HepG2 (cell line): ENCODE results near the gene RNF208. TPM values are rescaled to one million over a fixed set of nuclear protein-coding genes. Genes with fewer than 3 reads are reported as not detected.
A peak's percentile ranks its signal among the peaks of the same experiment; 100 is the strongest.

Source experiments
- ATAC-seq: fragments of 200-7000 bp; cut with Tn5 transposase; 3 replicates; pipeline ENCODE4 v1.9.1; 2020; ENCODE audit warnings: mild to moderate bottlenecking, moderate library complexity
- BruUV-seq: library from RNA; stranded (reverse); fragments of 400-500 nt; replicated peaks from 2 replicates; lab custom pipeline; 2021; lab: Mats Ljungman, UMichigan
- CTCF ChIA-PET: fragments of 300-600 bp; formaldehyde crosslinking; extraction: SDS; loops from one replicate; lab custom pipeline; 2021; ENCODE audit warnings: low total read pairs, inconsistent platforms, low intra/inter-chr PET ratio; lab: Yijun Ruan, JAX
- POLR2A ChIA-PET: fragments of 350-600 bp; sonication (Branson Sonifier 250); formaldehyde crosslinking; loops from one replicate; lab custom pipeline; 2020; ENCODE audit warnings: antibody characterized with exemption, inconsistent platforms; lab: Yijun Ruan, JAX
- DNase-seq: peaks from one replicate; pipeline ENCODE4 v3.0.0-alpha.2; 2015; ENCODE audit warnings: low spot score
- FAIRE-seq: peaks from 3 replicates; lab custom pipeline; 2011; peaks lifted over from hg19 to GRCh38; lab: Jason Lieb, UNC
- H2AFZ ChIP-seq: one replicate; pipeline ENCODE4 v1.6.1; 2011; ENCODE audit warnings: low read length, inconsistent platforms
- H3K27ac ChIP-seq: fragments of 300-600 bp; 3 replicates; pipeline ENCODE4 v1.8.0; 2011; ENCODE audit warnings: mixed run types, mild to moderate bottlenecking, mixed read lengths, low read length, inconsistent platforms; ENCODE audit not compliant: insufficient read depth; ENCODE audit errors: extremely low read length
- H3K27me3 ChIP-seq, 2 experiments: fragments of 200-600 bp in 1 of 2; 2 replicates in 1 of 2; 3 replicates in 1 of 2; pipeline versions ENCODE4 v1.6.0 to v1.8.0; 2011; ENCODE audit warnings: low read length in 2 of 2, mild to moderate bottlenecking in 2 of 2, moderate library complexity in 2 of 2, inconsistent platforms in 1 of 2; ENCODE audit not compliant: insufficient read depth in 2 of 2, control insufficient read depth in 1 of 2
- H3K36me3 ChIP-seq, 2 experiments: fragments of 200-600 bp in 1 of 2; replicated peaks in 1 of 2; 2 replicates in 1 of 2; 3 replicates in 1 of 2; pipeline versions ENCODE4 v1.5.1 to v1.8.0; 2011; ENCODE audit warnings: low read length in 2 of 2, inconsistent platforms in 1 of 2; ENCODE audit not compliant: insufficient read depth in 2 of 2, control insufficient read depth in 1 of 2
- H3K4me1 ChIP-seq: 2 replicates; pipeline ENCODE4 v1.5.1; 2012; ENCODE audit warnings: low read length, inconsistent platforms; ENCODE audit not compliant: insufficient read depth
- H3K4me2 ChIP-seq: 2 replicates; pipeline ENCODE4 v1.6.0; 2011; ENCODE audit warnings: low read depth, low read length, inconsistent platforms
- H3K4me3 ChIP-seq, 3 experiments: fragments of 200-600 bp in 1 of 3; sonication (generic), shearing (Covaris generic) in 1 of 3; replicated peaks in 1 of 3; 2 replicates each; pipeline ENCODE4 v1.5.1; 2011 to 2016; ENCODE audit warnings: low read length in 3 of 3, inconsistent platforms in 2 of 3, low read depth in 2 of 3, mild to moderate bottlenecking in 2 of 3, control low read depth in 1 of 3, mixed read lengths in 1 of 3; ENCODE audit not compliant: insufficient read depth in 1 of 3
- H3K79me2 ChIP-seq: one replicate; pipeline ENCODE4 v1.6.1; 2011; ENCODE audit warnings: low read length, inconsistent platforms; ENCODE audit not compliant: insufficient read depth
- H3K9ac ChIP-seq: 2 replicates; pipeline ENCODE4 v1.6.0; 2011; ENCODE audit warnings: mild to moderate bottlenecking, low read depth, low read length, inconsistent platforms; ENCODE audit not compliant: insufficient read depth
- H3K9me3 ChIP-seq: 2 replicates; pipeline ENCODE4 v1.5.1; 2012; ENCODE audit warnings: mild to moderate bottlenecking, low read length
- H4K20me1 ChIP-seq: 2 replicates; pipeline ENCODE4 v1.6.0; 2011; ENCODE audit warnings: inconsistent platforms, mild to moderate bottlenecking, low read length, moderate library complexity; ENCODE audit not compliant: insufficient read depth
- CHD4 ChIP-seq: fragments of 200-600 bp; sonication (generic); IDR thresholded peaks from 2 replicates; pipeline ENCODE4 v1.7.0; 2017; ENCODE audit warnings: mild to moderate bottlenecking, low read length, borderline replicate concordance
- EHMT2 ChIP-seq: fragments of 200-600 bp; sonication (generic); IDR thresholded peaks from 2 replicates; pipeline ENCODE4 v1.7.0; 2017; ENCODE audit warnings: antibody characterized with exemption, low read depth, low read length, borderline replicate concordance
- GABPA ChIP-seq, 2 experiments: IDR thresholded peaks; 2 replicates each; pipeline ENCODE4 v1.6.1; 2011 to 2016; ENCODE audit warnings: low read depth in 2 of 2, low read length in 1 of 2, missing biosample characterization in 1 of 2, missing genetic modification characterization in 1 of 2
- KDM2A ChIP-seq: sonication (generic); formaldehyde crosslinking; IDR thresholded peaks from 2 replicates; pipeline ENCODE4 v1.4.0; 2020; ENCODE audit warnings: low read depth, missing genetic modification reagents, borderline replicate concordance
- MAZ ChIP-seq, 2 experiments: sonication (generic) in 1 of 2; formaldehyde crosslinking in 1 of 2; IDR thresholded peaks; 2 replicates each; pipeline versions ENCODE4 v1.5.0 to v1.6.1; 2012 to 2020; ENCODE audit warnings: low read depth in 2 of 2, mild to moderate bottlenecking in 2 of 2, borderline replicate concordance in 1 of 2, improper control_type of control experiment in 1 of 2, low read length in 1 of 2, missing genetic modification reagents in 1 of 2, moderate library complexity in 1 of 2
- TEAD3 ChIP-seq: optimal IDR thresholded peaks from 2 replicates; pipeline ENCODE3; 2016; ENCODE audit warnings: borderline replicate concordance
- ZGPAT ChIP-seq: IDR thresholded peaks from 2 replicates; pipeline ENCODE4 v1.6.1; 2016; ENCODE audit warnings: mild to moderate bottlenecking
- ZNF501 ChIP-seq: sonication (generic); formaldehyde crosslinking; IDR thresholded peaks from 2 replicates; pipeline ENCODE4 v1.5.1; 2020; ENCODE audit warnings: mild to moderate bottlenecking, moderate library complexity, missing genetic modification reagents
- ZNF552 ChIP-seq: sonication (generic); formaldehyde crosslinking; IDR thresholded peaks from 2 replicates; pipeline ENCODE4 v1.9.0; 2022; ENCODE audit warnings: missing genetic modification reagents, mild to moderate bottlenecking, borderline replicate concordance
- ZNF672 ChIP-seq: sonication (generic); formaldehyde crosslinking; IDR thresholded peaks from 2 replicates; pipeline ENCODE4 v1.8.1; 2022; ENCODE audit warnings: missing genetic modification reagents
- ZNF777 ChIP-seq: sonication (generic); formaldehyde crosslinking; IDR thresholded peaks from 2 replicates; pipeline ENCODE4 v1.4.0; 2020; ENCODE audit warnings: missing genetic modification reagents
- ZNF788 ChIP-seq: sonication (generic); formaldehyde crosslinking; IDR thresholded peaks from 2 replicates; pipeline ENCODE4 v1.5.0; 2020; ENCODE audit warnings: mild to moderate bottlenecking, missing genetic modification reagents, borderline replicate concordance
- WGBS: methylation state at CpG from one replicate; pipeline ENCODE4 v1.1.6; 2017; ENCODE audit warnings: low lambda C conversion rate; 5-methylcytosine and 5-hydroxymethylcytosine counted together
- in situ Hi-C: cut with HindIII; loops from 2 replicates; pipeline ENCODE4 v1.10.0; 2017; ENCODE audit warnings: low pct_unique_long_range_greater_than_20kb; ENCODE audit not compliant: extremely low pct_ligation_motif_present
- intact Hi-C: fragments of 100-400 bp; cut with micrococcal nuclease; formaldehyde crosslinking; loops from one replicate; pipeline ENCODE4 v1.10.0; 2022; ENCODE audit not compliant: unreplicated experiment
- polyA plus RNA-seq, 8 experiments: library from polyadenylated mRNA; depleted of rRNA in 3 of 8; stranded (reverse) in 7 of 8; unstranded in 1 of 8; fragments of >200 nt; fragmentation: Illumina TruSeq in 4 of 8; extraction: Trizol in 4 of 8; gene quantifications; 2 replicates each; pipeline versions ENCODE4 v1.2.1 to v1.2.3, GENCODE V29; 2011 to 2016; ENCODE audit warnings: low read depth in 4 of 8, missing spikeins in 1 of 8, mixed read lengths in 1 of 8; ENCODE audit not compliant: insufficient read depth in 1 of 8
- total RNA-seq, 5 experiments: library from RNA; depleted of rRNA; stranded (reverse); fragments of >200 nt; fragmentation: Illumina TruSeq; extraction: Trizol; gene quantifications; 2 replicates each; pipeline ENCODE4 v1.2.3, GENCODE V29; 2016; ENCODE audit warnings: low read depth in 1 of 5
- TF ChIP-seq, protein P1 (sequence below): sonication (generic); formaldehyde crosslinking; IDR thresholded peaks from 2 replicates; pipeline ENCODE4 v1.4.0; 2020; ENCODE audit warnings: missing genetic modification reagents

The RNF208 gene
- total and polyA plus RNA-seq, 2 of the 13 experiments (the other 11 are each of a cell fraction or from before 2014, with no cell fraction given) = 1.6 to 2.1 TPM

DNA sequence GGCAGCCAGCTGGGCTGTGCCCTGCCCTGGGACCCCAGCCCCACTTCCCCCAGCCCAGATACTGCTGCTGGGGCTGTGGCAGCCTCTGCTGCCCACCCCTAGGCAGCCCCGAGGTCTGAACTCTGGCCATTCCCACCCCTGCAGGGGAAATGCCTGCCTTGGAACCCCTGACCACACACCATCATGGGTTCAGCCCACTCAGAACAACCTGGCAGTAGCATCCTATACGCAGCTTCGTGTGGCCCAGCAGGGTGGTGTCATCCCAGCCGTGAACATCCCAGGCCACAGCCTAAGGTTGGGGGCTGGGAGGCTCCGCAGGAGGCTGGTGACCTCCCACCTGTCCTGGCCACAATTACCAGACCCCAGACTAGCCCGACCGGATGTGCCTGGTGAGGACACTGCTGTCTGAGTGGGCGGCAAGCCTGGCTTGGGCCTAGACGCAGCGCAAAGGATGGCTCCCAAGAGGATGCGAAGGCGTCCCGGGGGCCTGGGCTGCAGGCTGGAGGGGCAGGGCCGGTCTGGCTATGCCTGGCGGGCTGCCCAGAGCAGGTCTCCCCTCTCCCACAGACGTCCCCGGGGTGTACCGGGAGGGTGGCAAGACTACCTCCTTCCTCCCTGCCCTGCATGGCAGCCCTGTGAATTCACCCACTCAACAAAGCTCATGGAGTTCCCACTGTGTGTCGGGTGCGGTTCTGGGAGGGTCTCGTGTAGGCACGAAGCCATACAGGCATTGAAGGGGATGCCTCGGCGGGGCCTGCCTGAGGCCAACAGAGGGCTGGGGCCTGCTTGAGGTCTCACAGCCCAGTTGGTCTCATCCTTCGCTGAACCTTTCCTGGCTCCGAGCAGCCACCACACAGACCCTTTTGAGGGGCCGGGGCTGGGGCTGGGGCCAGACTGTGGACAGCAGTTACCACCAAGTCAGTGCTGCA lies 7.2 kb upstream of the RNF208 start (continued):
- no peak for TF ChIP-seq GABPA (IDR thresholded peaks at IDR 0.05; ENCODE audit: low read depth, low read length)
- TF ChIP-seq GABPA (CRISPR knock-in tag; IDR thresholded peaks at IDR 0.05; ENCODE audit: low read depth) = no peak
- TF ChIP-seq ZNF777 (CRISPR knock-in tag) = peak; percentile 48; the same call in 1 of the 2 replicates
- TF ChIP-seq ZNF552 (CRISPR knock-in tag) = no peak
- TF ChIP-seq ZNF672 (CRISPR knock-in tag) = no peak
- no peak for TF ChIP-seq MAZ (IDR thresholded peaks at IDR 0.05; ENCODE audit: borderline replicate concordance, low read depth, low read length)
- peak; percentile 10; the same call in 1 of the 2 replicates for TF ChIP-seq MAZ (CRISPR knock-in tag; IDR thresholded peaks at IDR 0.05; ENCODE audit: low read depth)
- no peak for TF ChIP-seq ZGPAT (CRISPR knock-in tag)
- no peak for TF ChIP-seq EHMT2
- TF ChIP-seq ZNF788 (CRISPR knock-in tag) = peak; percentile 51

- H3K4me2 ChIP-seq = peak overlapping the region; percentile 96
- in situ Hi-C loops (loop anchor here (5.0 kb wide), 2 partner anchors 41 to 116 kb away; partner anchors contain the start of genes ANAPC2, DPP7 and SSNA1), intact Hi-C loops (no loop called here)
- no peaks in the 10 kb centered on the region for H3K9me3 ChIP-seq
- CTCF ChIA-PET = interaction anchor here (1.1 to 1.5 kb wide), 2 partner anchors 52 to 65 kb away, joined by 3 to 8 read pairs; no protein-coding TSS in a partner anchor
- peak overlapping the region; percentile 53 to 72 (median 62); a peak in 5 of 6 replicates for H3K4me3 ChIP-seq
- no peak overlapping the region for H3K27ac ChIP-seq
- no peaks in the 10 kb centered on the region for H3K36me3 ChIP-seq
- no TSS peak for BruUV-seq
- no peak overlapping the region for H2AFZ ChIP-seq
- POLR2A ChIA-PET = interaction anchor here (1.5 to 13.4 kb wide), 4 partner anchors 12 to 110 kb away, joined by 4 to 225 read pairs (median 12); partner anchors contain the start of genes ANAPC2, NDOR1, SSNA1 and TMEM203
- 9% methylated on average over 13 of the region's 29 CpGs for WGBS
- ATAC-seq = peak; percentile 5
- H3K27me3 ChIP-seq = no peaks in the 10 kb centered on the region
- H3K4me1 ChIP-seq = peaks cover 77% of the 10 kb centered on the region
- no peaks in the 10 kb centered on the region for H3K79me2 ChIP-seq
- DNase-seq = no peak
- no peak for FAIRE-seq
- 0 out of 2 replicates have a peak overlapping the region, but pooled peaks have one; percentile 65 for H3K9ac ChIP-seq
- H4K20me1 ChIP-seq = no peaks in the 10 kb centered on the region
- TF ChIP-seq ZNF501 (CRISPR knock-in tag) (peak; percentile 47; the same call in 1 of the 2 replicates), TEAD3 (CRISPR knock-in tag) (no peak), CHD4 (no peak), KDM2A (CRISPR knock-in tag) (peak; percentile 77)
- TF ChIP-seq, protein P1, sequence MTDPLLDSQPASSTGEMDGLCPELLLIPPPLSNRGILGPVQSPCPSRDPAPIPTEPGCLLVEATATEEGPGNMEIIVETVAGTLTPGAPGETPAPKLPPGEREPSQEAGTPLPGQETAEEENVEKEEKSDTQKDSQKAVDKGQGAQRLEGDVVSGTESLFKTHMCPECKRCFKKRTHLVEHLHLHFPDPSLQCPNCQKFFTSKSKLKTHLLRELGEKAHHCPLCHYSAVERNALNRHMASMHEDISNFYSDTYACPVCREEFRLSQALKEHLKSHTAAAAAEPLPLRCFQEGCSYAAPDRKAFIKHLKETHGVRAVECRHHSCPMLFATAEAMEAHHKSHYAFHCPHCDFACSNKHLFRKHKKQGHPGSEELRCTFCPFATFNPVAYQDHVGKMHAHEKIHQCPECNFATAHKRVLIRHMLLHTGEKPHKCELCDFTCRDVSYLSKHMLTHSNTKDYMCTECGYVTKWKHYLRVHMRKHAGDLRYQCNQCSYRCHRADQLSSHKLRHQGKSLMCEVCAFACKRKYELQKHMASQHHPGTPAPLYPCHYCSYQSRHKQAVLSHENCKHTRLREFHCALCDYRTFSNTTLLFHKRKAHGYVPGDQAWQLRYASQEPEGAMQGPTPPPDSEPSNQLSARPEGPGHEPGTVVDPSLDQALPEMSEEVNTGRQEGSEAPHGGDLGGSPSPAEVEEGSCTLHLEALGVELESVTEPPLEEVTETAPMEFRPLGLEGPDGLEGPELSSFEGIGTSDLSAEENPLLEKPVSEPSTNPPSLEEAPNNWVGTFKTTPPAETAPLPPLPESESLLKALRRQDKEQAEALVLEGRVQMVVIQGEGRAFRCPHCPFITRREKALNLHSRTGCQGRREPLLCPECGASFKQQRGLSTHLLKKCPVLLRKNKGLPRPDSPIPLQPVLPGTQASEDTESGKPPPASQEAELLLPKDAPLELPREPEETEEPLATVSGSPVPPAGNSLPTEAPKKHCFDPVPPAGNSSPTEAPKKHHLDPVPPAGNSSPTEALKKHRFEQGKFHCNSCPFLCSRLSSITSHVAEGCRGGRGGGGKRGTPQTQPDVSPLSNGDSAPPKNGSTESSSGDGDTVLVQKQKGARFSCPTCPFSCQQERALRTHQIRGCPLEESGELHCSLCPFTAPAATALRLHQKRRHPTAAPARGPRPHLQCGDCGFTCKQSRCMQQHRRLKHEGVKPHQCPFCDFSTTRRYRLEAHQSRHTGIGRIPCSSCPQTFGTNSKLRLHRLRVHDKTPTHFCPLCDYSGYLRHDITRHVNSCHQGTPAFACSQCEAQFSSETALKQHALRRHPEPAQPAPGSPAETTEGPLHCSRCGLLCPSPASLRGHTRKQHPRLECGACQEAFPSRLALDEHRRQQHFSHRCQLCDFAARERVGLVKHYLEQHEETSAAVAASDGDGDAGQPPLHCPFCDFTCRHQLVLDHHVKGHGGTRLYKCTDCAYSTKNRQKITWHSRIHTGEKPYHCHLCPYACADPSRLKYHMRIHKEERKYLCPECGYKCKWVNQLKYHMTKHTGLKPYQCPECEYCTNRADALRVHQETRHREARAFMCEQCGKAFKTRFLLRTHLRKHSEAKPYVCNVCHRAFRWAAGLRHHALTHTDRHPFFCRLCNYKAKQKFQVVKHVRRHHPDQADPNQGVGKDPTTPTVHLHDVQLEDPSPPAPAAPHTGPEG (CRISPR knock-in tag) = 0 out of 2 replicates have a peak, but pooled peaks have one; percentile 2
Observed at GRCh38 chr9:137228506-137228967, 6.5 kb upstream of the RNF208 start.
